ENCODE data around the gene CCL21. TPM values are rescaled to one million over a fixed set of nuclear protein-coding genes. Genes with fewer than 3 reads are reported as not detected.

CCL21 gene
- total and polyA plus RNA-seq, 2 donors (not counting 1 experiment from before 2014, with no cell fraction given) = not detected

DNA sequence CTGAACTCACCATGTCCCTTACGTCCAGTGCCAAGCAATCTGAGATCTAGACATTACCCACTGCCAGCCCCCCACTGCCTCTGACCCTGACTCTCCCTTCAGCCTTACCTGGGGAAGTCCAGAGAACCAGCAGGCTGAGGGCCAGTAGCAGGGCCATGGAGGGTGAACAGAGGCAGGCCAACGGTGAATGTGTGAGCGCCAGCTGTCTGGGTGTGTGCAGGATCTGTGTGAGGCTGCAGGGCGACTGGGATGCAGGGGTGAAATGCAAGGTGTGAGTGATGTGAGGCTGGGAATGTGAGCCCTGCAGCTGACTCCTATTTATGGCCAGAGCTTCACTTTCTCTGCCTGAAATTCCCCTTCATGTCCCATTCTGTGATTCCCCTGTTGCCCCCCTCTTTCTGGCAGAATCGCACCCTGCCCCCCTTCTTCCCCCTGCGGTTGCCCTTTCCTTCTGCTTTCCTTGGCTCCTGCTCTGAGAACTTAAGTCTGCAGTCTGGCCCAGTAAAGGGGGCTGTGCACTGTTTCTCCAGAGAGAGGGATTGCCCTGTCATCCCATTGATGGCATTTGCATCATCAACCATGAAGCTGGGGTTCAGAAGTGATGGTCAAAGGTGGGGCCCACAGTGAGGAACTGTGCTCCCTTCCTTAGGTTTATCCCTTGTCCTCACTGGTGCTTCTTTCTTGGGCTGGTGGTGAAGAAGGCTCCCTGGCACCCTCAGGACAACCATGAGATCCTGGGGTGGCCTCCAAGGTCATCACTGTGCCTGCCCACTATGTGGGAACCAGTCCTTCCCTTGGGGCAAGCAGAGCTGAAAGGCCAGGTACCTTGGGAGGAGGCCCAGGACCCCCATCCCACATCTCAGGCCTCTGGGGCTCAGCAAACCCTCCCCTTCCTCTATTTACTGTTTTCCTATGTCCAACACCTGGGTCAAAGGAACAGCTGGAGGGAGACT lies 18.7 kb downstream of the CCL21 start, which contains the start of gene CCL19:
Gene CCL19 (minus strand): TSS at position 294 of the 953 bp plus-strand sequence. CDS start 137 bp downstream, at position 157.
- H3K79me2 ChIP-seq (ENCODE audit: control insufficient read depth, insufficient read depth, low read length) = no peaks in the 10 kb centered on the region
- H3K36me3 ChIP-seq (replicated peaks in 1 of 2; ENCODE audit: control extremely low read depth in 1 of 2, control insufficient read depth in 1 of 2, extremely low read depth in 1 of 2, insufficient read depth in 2 of 2, low read length in 1 of 2) = no peaks in the 10 kb centered on the region
- no peak within 1 kb of the TSS for H2AFZ ChIP-seq (ENCODE audit: insufficient read depth, low read depth, low read length, poor library complexity, severe bottlenecking)
- Mint-ChIP-seq H3K27ac (no peak within 1 kb of the TSS), H3K9me3 (ENCODE audit: insufficient read depth) (no peaks in the 10 kb centered on the region), H3K4me3 (no peak within 1 kb of the TSS), H3K27me3 (peaks cover 19% of the 10 kb centered on the region), H3K4me1 (peaks cover 3% of the 10 kb centered on the region)
- 32% methylated on average over 5 of the region's 6 CpGs for WGBS (ENCODE audit: insufficient coverage)
- intact Hi-C loops (cut with micrococcal nuclease) = no loop called here
- no peak within 1 kb of the TSS for H3K9ac ChIP-seq (ENCODE audit: low read length)
- CTCF ChIA-PET = no interaction called here
- H3K9me3 ChIP-seq (ENCODE audit: control extremely low read depth in 1 of 3, control insufficient read depth in 2 of 3, insufficient read depth in 1 of 3, low read length in 2 of 3) = no peaks in the 10 kb centered on the region
- no peak within 1 kb of the TSS for H3K27ac ChIP-seq (ENCODE audit: low read length in 2 of 2)
- TF ChIP-seq, protein P1, sequence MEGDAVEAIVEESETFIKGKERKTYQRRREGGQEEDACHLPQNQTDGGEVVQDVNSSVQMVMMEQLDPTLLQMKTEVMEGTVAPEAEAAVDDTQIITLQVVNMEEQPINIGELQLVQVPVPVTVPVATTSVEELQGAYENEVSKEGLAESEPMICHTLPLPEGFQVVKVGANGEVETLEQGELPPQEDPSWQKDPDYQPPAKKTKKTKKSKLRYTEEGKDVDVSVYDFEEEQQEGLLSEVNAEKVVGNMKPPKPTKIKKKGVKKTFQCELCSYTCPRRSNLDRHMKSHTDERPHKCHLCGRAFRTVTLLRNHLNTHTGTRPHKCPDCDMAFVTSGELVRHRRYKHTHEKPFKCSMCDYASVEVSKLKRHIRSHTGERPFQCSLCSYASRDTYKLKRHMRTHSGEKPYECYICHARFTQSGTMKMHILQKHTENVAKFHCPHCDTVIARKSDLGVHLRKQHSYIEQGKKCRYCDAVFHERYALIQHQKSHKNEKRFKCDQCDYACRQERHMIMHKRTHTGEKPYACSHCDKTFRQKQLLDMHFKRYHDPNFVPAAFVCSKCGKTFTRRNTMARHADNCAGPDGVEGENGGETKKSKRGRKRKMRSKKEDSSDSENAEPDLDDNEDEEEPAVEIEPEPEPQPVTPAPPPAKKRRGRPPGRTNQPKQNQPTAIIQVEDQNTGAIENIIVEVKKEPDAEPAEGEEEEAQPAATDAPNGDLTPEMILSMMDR (IDR thresholded peaks at IDR 0.05) = no peak
- no peak for TF ChIP-seq EZH2 (IDR thresholded peaks at IDR 0.05; ENCODE audit: borderline replicate concordance, insufficient read depth, low read depth, low read length, poor library complexity, severe bottlenecking)
- H4K20me1 ChIP-seq (ENCODE audit: control insufficient read depth, insufficient read depth, low read length, poor library complexity, severe bottlenecking) = no peaks in the 10 kb centered on the region
- H3K27me3 ChIP-seq (replicated peaks in 1 of 4; ENCODE audit: control extremely low read depth in 1 of 4, control insufficient read depth in 3 of 4, insufficient read depth in 4 of 4, low read length in 3 of 4) = peaks cover 0 to 6% (median 0%) of the 10 kb centered on the region in 4 experiments
- ATAC-seq (ENCODE audit: low read depth) = no peak
- H3K4me1 ChIP-seq (ENCODE audit: control insufficient read depth in 2 of 2, insufficient read depth in 2 of 2, low read length in 2 of 2) = peaks cover 0 to 8% of the 10 kb centered on the region in 2 donors
- DNase-seq = no peak
- H3K4me3 ChIP-seq (ENCODE audit: control extremely low read depth in 1 of 5, extremely low read depth in 1 of 5, insufficient read depth in 1 of 5, low read depth in 2 of 5, low read length in 4 of 5) = no peak within 1 kb of the TSS
- no peak within 1 kb of the TSS for H3K4me2 ChIP-seq (replicated peaks; ENCODE audit: low read depth, low read length, poor library complexity, severe bottlenecking)
- POLR2A ChIA-PET = no interaction called here

DNA sequence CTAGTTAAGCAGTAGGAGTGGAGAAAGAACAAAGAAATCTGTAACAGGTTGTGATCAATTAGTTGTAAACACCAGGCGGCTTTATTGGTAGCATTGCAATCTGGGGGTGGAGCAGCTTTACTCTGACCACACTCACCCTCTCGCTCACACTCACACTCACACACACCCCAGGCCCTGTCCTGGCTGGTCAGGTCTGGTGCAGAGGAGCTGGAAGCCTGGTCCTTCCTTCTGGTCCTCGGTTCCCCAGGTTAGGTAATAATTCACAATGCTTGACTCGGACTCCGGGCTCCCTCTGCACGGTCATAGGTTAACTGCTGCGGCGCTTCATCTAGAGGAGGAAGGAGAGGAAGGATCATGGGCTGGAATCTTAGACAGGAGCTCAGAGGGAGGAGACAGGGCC lies 20.4 kb downstream of the CCL21 start:
- Mint-ChIP-seq H3K4me1 (peaks cover 3% of the 10 kb centered on the region), H3K27ac (no peak overlapping the region), H3K4me3 (no peak overlapping the region), H3K27me3 (peaks cover 12% of the 10 kb centered on the region), H3K9me3 (ENCODE audit: insufficient read depth) (no peaks in the 10 kb centered on the region)
- no peak overlapping the region for H3K9ac ChIP-seq (ENCODE audit: low read length)
- H3K79me2 ChIP-seq (ENCODE audit: control insufficient read depth, insufficient read depth, low read length) = no peaks in the 10 kb centered on the region
- peaks cover 0 to 6% (median 0%) of the 10 kb centered on the region in 4 experiments for H3K27me3 ChIP-seq (replicated peaks in 1 of 4; ENCODE audit: control extremely low read depth in 1 of 4, control insufficient read depth in 3 of 4, insufficient read depth in 4 of 4, low read length in 3 of 4)
- TF ChIP-seq, protein P1 (IDR thresholded peaks at IDR 0.05) = no peak
- TF ChIP-seq EZH2 (IDR thresholded peaks at IDR 0.05; ENCODE audit: borderline replicate concordance, insufficient read depth, low read depth, low read length, poor library complexity, severe bottlenecking) = no peak
- H3K36me3 ChIP-seq (replicated peaks in 1 of 2; ENCODE audit: control extremely low read depth in 1 of 2, control insufficient read depth in 1 of 2, extremely low read depth in 1 of 2, insufficient read depth in 2 of 2, low read length in 1 of 2) = no peaks in the 10 kb centered on the region
- H3K4me2 ChIP-seq (replicated peaks; ENCODE audit: low read depth, low read length, poor library complexity, severe bottlenecking) = no peak overlapping the region
- no peak for ATAC-seq (ENCODE audit: low read depth)
- no peaks in the 10 kb centered on the region for H3K9me3 ChIP-seq (ENCODE audit: control extremely low read depth in 1 of 3, control insufficient read depth in 2 of 3, insufficient read depth in 1 of 3, low read length in 2 of 3)
- POLR2A ChIA-PET = interaction anchor here (0.5 kb wide), 1 partner anchor 48 kb away, joined by 4 read pairs; no protein-coding TSS in a partner anchor
- peaks cover 0 to 8% of the 10 kb centered on the region in 2 donors for H3K4me1 ChIP-seq (ENCODE audit: control insufficient read depth in 2 of 2, insufficient read depth in 2 of 2, low read length in 2 of 2)
- H3K4me3 ChIP-seq (ENCODE audit: control extremely low read depth in 1 of 5, extremely low read depth in 1 of 5, insufficient read depth in 1 of 5, low read depth in 2 of 5, low read length in 4 of 5) = no peak overlapping the region
- WGBS (ENCODE audit: insufficient coverage) = 94% methylated on average over 6 of the region's 8 CpGs
- no peak overlapping the region for H2AFZ ChIP-seq (ENCODE audit: insufficient read depth, low read depth, low read length, poor library complexity, severe bottlenecking)
- CTCF ChIA-PET = no interaction called here
- no peaks in the 10 kb centered on the region for H4K20me1 ChIP-seq (ENCODE audit: control insufficient read depth, insufficient read depth, low read length, poor library complexity, severe bottlenecking)
- H3K27ac ChIP-seq (ENCODE audit: low read length in 2 of 2) = no peak overlapping the region
- no peak for DNase-seq
- intact Hi-C loops (cut with micrococcal nuclease) = no loop called here
